GM12878 (cell line): ENCODE measurements around the gene NEUROD6. TPM values are rescaled to one million over a fixed set of nuclear protein-coding genes. Genes with fewer than 3 reads are reported as not detected.

ENCODE experiments used
- BMI1 ChIP-seq: fragments of 450-650 bp; IDR thresholded peaks from 2 replicates; pipeline ENCODE4 v1.6.1; 2016; ENCODE audit warnings: mild to moderate bottlenecking, moderate library complexity, borderline replicate concordance
- CEBPZ ChIP-seq: fragments of 150-350 bp; IDR thresholded peaks from 2 replicates; pipeline ENCODE4 v1.6.1; 2016; ENCODE audit warnings: low read depth, low read length
- EP300 ChIP-seq, 2 experiments: fragments of 150-350 bp in 1 of 2; IDR thresholded peaks; 2 replicates each; pipeline ENCODE4 v1.6.1; 2011 to 2012; ENCODE audit warnings: low read depth in 2 of 2, low read length in 2 of 2, borderline replicate concordance in 1 of 2, improper control_type of control experiment in 1 of 2, inconsistent platforms in 1 of 2; ENCODE audit not compliant: control insufficient read depth in 1 of 2
- ETV6 ChIP-seq, 2 experiments: fragments of 450-650 bp in 1 of 2; IDR thresholded peaks in 1 of 2; conservative IDR thresholded peaks in 1 of 2; 2 replicates each; pipeline ENCODE4 v1.6.1; 2014; ENCODE audit warnings: antibody characterized with exemption in 1 of 2, borderline replicate concordance in 1 of 2, low read depth in 1 of 2, mild to moderate bottlenecking in 1 of 2, moderate library complexity in 1 of 2
- MEF2A ChIP-seq: IDR thresholded peaks from 2 replicates; pipeline ENCODE4 v1.6.1; 2011; ENCODE audit warnings: low read depth, mild to moderate bottlenecking, low read length, moderate library complexity; ENCODE audit not compliant: insufficient read depth
- NBN ChIP-seq: fragments of 450-650 bp; IDR thresholded peaks from 2 replicates; pipeline ENCODE4 v1.6.1; 2016
- PBX3 ChIP-seq: IDR thresholded peaks from 2 replicates; pipeline ENCODE4 v1.6.1; 2011; ENCODE audit warnings: mild to moderate bottlenecking, low read depth, low read length, moderate library complexity; ENCODE audit not compliant: insufficient replicate concordance
- RFX5 ChIP-seq: IDR thresholded peaks from 2 replicates; pipeline ENCODE4 v1.6.1; 2011; ENCODE audit warnings: low read depth, low read length, improper control_type of control experiment
- SMARCA5 ChIP-seq: fragments of 450-650 bp; IDR thresholded peaks from 2 replicates; pipeline ENCODE4 v1.6.1; 2017; ENCODE audit warnings: mild to moderate bottlenecking
- polyA plus RNA-seq, 11 experiments: library from polyadenylated mRNA; depleted of rRNA in 4 of 11; unstranded in 6 of 11; stranded (reverse) in 5 of 11; fragments of >200 nt; fragmentation: Nextera tagmentation in 4 of 11; fragmentation: Illumina TruSeq in 1 of 11; extraction: Ambion mirVana in 4 of 11; extraction: Trizol in 1 of 11; gene quantifications; 1 replicate in 1 of 11; 2 replicates in 10 of 11; pipeline versions ENCODE4 v1.2.1 to v1.2.3, GENCODE V29; 2011 to 2016; ENCODE audit warnings: inconsistent platforms in 2 of 11, missing spikeins in 2 of 11, low read depth in 1 of 11
- total RNA-seq, 4 experiments: library from RNA; depleted of rRNA in 3 of 4; stranded (reverse); fragments of >200 nt in 3 of 4; fragmentation: Illumina TruSeq in 1 of 4; extraction: Trizol in 1 of 4; gene quantifications; 2 replicates each; pipeline versions ENCODE4 v1.2.1 to v1.2.3, GENCODE V29; 2013 to 2021

The NEUROD6 gene
- total and polyA plus RNA-seq, 10 of the 15 experiments (the other 5 are each of a cell fraction or from before 2014, with no cell fraction given) = not detected

GRCh38 chr7:31327071-31327470, 13.5 kb downstream of the NEUROD6 start (continued):
- no peak for TF ChIP-seq CEBPZ
- TF ChIP-seq BMI1 = no peak
- no peak for TF ChIP-seq NBN
- no peak for TF ChIP-seq MEF2A
- TF ChIP-seq ETV6 (conservative IDR thresholded peaks at IDR 0.05 in 1 of 2, IDR thresholded peaks at IDR 0.05 in 1 of 2; ENCODE audit: borderline replicate concordance in 1 of 2, low read depth in 1 of 2) = no peak
- no peak for TF ChIP-seq PBX3
- no peak for TF ChIP-seq EP300 (IDR thresholded peaks at IDR 0.05; ENCODE audit: borderline replicate concordance in 1 of 2, control insufficient read depth in 1 of 2, low read depth in 2 of 2, low read length in 2 of 2)
- TF ChIP-seq SMARCA5 = no peak
- TF ChIP-seq RFX5 = no peak
